ENCODE results near the gene CTSE.
"Not testable (repeated sequence)": the region's sequence is repeated elsewhere in the genome, so short reads cannot be mapped to it uniquely, and the experiment has no call there.

Gene CTSE

DNA sequence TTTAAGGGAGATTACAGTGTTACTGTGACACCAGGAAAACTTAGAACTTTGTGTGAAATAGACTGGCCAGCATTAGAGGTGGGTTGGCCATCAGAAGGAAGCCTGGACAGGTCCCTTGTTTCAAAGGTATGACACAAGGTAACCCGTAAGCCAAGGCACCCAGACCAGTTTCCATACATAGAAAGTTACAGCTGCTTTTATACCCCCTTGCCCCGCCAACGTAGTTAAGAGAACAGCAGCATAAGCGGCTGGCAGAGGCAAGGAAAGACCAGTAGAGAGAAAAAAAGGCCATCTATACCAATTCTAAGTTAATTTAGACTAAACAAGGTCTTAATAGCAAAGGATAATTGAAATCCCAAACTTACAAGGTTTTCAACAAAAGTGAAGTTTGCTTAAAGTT, 29.9 kb upstream of the CTSE start:
- not testable (repeated sequence) for H3K27ac ChIP-seq (replicated peaks); H3K4me3 ChIP-seq (replicated peaks; ENCODE audit: insufficient read depth, low read length)

DNA sequence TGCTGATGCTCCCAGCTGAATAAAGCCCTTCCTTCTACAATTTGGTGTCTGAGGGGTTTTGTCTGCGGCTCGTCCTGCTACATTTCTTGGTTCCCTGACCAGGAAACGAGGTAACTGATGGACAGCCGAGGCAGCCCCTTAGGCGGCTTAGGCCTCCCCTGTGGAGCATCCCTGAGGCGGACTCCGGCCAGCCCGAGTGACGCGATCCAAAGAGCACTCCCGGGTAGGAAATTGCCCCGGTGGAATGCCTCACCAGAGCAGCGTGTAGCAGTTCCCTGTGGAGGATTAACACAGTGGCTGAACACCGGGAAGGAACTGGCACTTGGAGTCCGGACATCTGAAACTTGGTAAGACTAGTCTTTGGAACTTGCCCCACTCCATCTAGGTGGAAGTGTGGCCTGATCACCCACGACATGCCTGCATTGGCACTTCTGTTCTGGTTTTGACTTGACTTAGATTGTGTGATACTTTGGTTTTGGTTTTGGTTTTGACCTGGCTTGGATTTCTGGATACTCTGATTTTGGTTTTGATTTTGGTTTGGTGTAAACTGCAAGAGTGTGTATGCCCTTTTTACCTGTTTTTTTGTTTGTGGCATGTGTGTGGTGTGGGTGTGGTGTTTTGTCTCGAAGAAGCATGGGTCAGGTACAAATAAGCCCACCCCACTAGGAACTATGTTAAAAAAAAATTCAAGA, 29.4 kb upstream of the CTSE start, which contains the start of gene RHEX:
TSS of gene RHEX (plus strand) at position 255 of the 692 bp plus-strand sequence. CDS start 44,656 bp downstream, outside the sequence.
- H3K27ac ChIP-seq (replicated peaks): peak within 1 kb of the TSS; percentile 71
- not testable (repeated sequence) for DNase-seq (ENCODE audit: low read depth in 1 of 2, low spot score in 1 of 2); H3K4me3 ChIP-seq (replicated peaks; ENCODE audit: insufficient read depth, low read length); H3K27me3 ChIP-seq (ENCODE audit: insufficient read depth, poor library complexity, severe bottlenecking)

More for the DNA sequence above, 29.9 kb upstream of the CTSE start:
- DNase-seq (ENCODE audit: low read depth in 1 of 2, low spot score in 1 of 2); H3K27me3 ChIP-seq (ENCODE audit: insufficient read depth, poor library complexity, severe bottlenecking): not testable (repeated sequence)

GRCh38 chr1:206052231-206052865, 28.7 kb upstream of the CTSE start:
- DNase-seq (ENCODE audit: low read depth in 1 of 2, low spot score in 1 of 2); H3K4me3 ChIP-seq (replicated peaks; ENCODE audit: insufficient read depth, low read length); H3K27me3 ChIP-seq (ENCODE audit: insufficient read depth, poor library complexity, severe bottlenecking): not testable (repeated sequence)
- peak overlapping the region; percentile 71 for H3K27ac ChIP-seq (replicated peaks)

- Histone ChIP-seq H3K4me3 (replicated peaks; ENCODE audit: insufficient read depth, low read length) (no peak overlapping the region), H3K27me3 (ENCODE audit: insufficient read depth, poor library complexity, severe bottlenecking) (no peaks in the 10 kb centered on the region), H3K27ac (replicated peaks) (peak overlapping the region; percentile 71)
- DNase-seq (ENCODE audit: low read depth in 1 of 2, low spot score in 1 of 2): peak; percentile 92 to 97
- TF ChIP-seq CTCF (IDR thresholded peaks at IDR 0.05; ENCODE audit: insufficient read depth, low read length): no peak
- TF ChIP-seq, protein P1, sequence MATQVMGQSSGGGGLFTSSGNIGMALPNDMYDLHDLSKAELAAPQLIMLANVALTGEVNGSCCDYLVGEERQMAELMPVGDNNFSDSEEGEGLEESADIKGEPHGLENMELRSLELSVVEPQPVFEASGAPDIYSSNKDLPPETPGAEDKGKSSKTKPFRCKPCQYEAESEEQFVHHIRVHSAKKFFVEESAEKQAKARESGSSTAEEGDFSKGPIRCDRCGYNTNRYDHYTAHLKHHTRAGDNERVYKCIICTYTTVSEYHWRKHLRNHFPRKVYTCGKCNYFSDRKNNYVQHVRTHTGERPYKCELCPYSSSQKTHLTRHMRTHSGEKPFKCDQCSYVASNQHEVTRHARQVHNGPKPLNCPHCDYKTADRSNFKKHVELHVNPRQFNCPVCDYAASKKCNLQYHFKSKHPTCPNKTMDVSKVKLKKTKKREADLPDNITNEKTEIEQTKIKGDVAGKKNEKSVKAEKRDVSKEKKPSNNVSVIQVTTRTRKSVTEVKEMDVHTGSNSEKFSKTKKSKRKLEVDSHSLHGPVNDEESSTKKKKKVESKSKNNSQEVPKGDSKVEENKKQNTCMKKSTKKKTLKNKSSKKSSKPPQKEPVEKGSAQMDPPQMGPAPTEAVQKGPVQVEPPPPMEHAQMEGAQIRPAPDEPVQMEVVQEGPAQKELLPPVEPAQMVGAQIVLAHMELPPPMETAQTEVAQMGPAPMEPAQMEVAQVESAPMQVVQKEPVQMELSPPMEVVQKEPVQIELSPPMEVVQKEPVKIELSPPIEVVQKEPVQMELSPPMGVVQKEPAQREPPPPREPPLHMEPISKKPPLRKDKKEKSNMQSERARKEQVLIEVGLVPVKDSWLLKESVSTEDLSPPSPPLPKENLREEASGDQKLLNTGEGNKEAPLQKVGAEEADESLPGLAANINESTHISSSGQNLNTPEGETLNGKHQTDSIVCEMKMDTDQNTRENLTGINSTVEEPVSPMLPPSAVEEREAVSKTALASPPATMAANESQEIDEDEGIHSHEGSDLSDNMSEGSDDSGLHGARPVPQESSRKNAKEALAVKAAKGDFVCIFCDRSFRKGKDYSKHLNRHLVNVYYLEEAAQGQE (IDR thresholded peaks at IDR 0.05; ENCODE audit: insufficient replicate concordance, low read depth): peak; percentile 23
- TF ChIP-seq POLR2AphosphoS5 (IDR thresholded peaks at IDR 0.05; ENCODE audit: low read depth): peak; percentile 95
- TF ChIP-seq SPI1 (IDR thresholded peaks at IDR 0.05; ENCODE audit: borderline replicate concordance, low read depth): peak; percentile 96
- peak; percentile 55; the same call in 1 of the 2 replicates for TF ChIP-seq GABPA (IDR thresholded peaks at IDR 0.05; ENCODE audit: low read depth)
These were observed 27.1 kb upstream of the CTSE start for GRCh38 chr1:206050655-206051235.

DNA sequence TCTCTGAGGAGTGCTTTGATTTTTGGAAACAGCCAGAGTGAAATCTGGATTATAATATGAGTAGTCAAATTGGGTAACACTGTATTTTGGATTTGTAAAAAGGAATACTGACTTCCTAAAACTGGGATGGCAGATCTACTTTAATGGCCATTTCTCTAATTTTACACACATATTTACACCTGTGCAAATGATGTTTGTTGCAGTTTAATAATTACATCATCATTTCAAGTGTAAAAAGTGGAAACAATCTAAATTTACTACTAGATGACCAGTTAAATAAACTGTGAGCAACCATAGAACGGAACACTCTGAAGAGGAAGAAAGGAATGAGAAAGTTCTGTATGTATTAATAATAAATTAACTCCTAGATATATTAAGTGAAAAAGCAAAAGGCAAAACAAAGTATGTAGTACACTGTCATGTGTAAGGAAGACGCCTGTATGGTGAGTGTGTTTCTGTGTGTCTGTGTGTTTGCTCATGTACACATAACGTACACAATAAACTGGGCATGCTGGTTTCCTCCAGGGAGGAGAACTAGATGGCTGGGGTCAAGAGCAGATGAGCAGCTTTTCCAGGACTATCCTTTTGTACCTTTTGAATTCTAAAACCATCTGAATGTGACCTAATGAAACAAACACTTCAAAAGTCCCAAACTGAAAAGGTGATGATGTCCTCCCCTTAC, 26.4 kb upstream of the CTSE start:
- no peaks in the 10 kb centered on the region for H3K27me3 ChIP-seq (ENCODE audit: insufficient read depth, poor library complexity, severe bottlenecking)
- H3K4me3 ChIP-seq (replicated peaks; ENCODE audit: insufficient read depth, low read length): no peak overlapping the region
- peak overlapping the region; percentile 71 for H3K27ac ChIP-seq (replicated peaks)
- DNase-seq (ENCODE audit: low read depth in 1 of 2, low spot score in 1 of 2): no peak
- TF ChIP-seq GABPA (IDR thresholded peaks at IDR 0.05; ENCODE audit: low read depth): no peak
- TF ChIP-seq, protein P1 (IDR thresholded peaks at IDR 0.05; ENCODE audit: insufficient replicate concordance, low read depth): no peak
- TF ChIP-seq SPI1 (IDR thresholded peaks at IDR 0.05; ENCODE audit: borderline replicate concordance, low read depth): no peak
- no peak for TF ChIP-seq POLR2AphosphoS5 (IDR thresholded peaks at IDR 0.05; ENCODE audit: low read depth)
- TF ChIP-seq CTCF (IDR thresholded peaks at IDR 0.05; ENCODE audit: insufficient read depth, low read length): no peak
